Ishikawa (cell line): ENCODE data around the gene MYOZ1.

Experiments used
- CEBPB ChIP-seq: IDR thresholded peaks from 2 replicates; pipeline ENCODE4 v1.6.1; 2012
- CREB1 ChIP-seq: IDR thresholded peaks from 2 replicates; pipeline ENCODE4 v1.6.1; 2012; ENCODE audit warnings: low read depth
- EGR1 ChIP-seq: IDR thresholded peaks from 2 replicates; pipeline ENCODE4 v1.6.1; 2012
- EP300 ChIP-seq: IDR thresholded peaks from 2 replicates; pipeline ENCODE4 v1.6.1; 2012; ENCODE audit warnings: borderline replicate concordance
- FOXM1 ChIP-seq: IDR thresholded peaks from 2 replicates; pipeline ENCODE4 v1.6.1; 2012; ENCODE audit warnings: low read depth, borderline replicate concordance
- NFIC ChIP-seq: IDR thresholded peaks from 2 replicates; pipeline ENCODE4 v1.6.1; 2012
- RAD21 ChIP-seq: IDR thresholded peaks from 2 replicates; pipeline ENCODE4 v1.6.1; 2012; ENCODE audit warnings: low read depth
- REST ChIP-seq: IDR thresholded peaks from 2 replicates; pipeline ENCODE4 v1.6.1; 2012; ENCODE audit warnings: low read depth, mild to moderate bottlenecking
- TAF1 ChIP-seq: IDR thresholded peaks from 2 replicates; pipeline ENCODE4 v1.6.1; 2012; ENCODE audit warnings: low read depth, mild to moderate bottlenecking
- TCF12 ChIP-seq: IDR thresholded peaks from 2 replicates; pipeline ENCODE4 v1.6.1; 2012; ENCODE audit warnings: low read depth
- TEAD4 ChIP-seq: IDR thresholded peaks from 2 replicates; pipeline ENCODE4 v1.6.1; 2012
- YY1 ChIP-seq: IDR thresholded peaks from 2 replicates; pipeline ENCODE4 v1.6.1; 2012; ENCODE audit warnings: low read depth
- ZBTB7A ChIP-seq: IDR thresholded peaks from 2 replicates; pipeline ENCODE4 v1.6.1; 2012; ENCODE audit warnings: low read depth
- TF ChIP-seq, protein P1 (sequence below): IDR thresholded peaks from 2 replicates; pipeline ENCODE4 v1.6.1; 2012
- TF ChIP-seq, protein P2 (sequence below): IDR thresholded peaks from 2 replicates; pipeline ENCODE4 v1.6.1; 2012

The MYOZ1 gene

DNA sequence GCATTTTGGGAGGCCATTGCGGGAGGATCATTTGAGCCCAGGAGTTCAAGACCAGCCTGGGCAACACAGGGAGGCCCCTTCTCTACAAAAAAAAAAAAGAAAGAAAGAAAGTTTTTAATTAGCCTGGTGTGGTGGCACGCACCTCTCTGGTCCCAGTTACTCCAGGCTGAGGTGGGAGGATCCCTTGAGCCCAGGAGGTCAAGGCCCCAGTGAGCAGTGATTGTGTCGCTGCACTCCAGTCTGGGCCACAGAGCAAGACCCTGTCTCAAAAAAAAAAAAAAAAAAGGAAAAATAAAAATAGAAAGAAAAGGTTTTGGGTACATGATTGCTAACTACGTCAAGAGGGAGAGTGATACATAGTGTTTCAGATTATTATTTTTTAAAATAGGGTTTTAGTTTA lies 48.2 kb downstream of the MYOZ1 start:
- no peak for TF ChIP-seq EGR1

DNA sequence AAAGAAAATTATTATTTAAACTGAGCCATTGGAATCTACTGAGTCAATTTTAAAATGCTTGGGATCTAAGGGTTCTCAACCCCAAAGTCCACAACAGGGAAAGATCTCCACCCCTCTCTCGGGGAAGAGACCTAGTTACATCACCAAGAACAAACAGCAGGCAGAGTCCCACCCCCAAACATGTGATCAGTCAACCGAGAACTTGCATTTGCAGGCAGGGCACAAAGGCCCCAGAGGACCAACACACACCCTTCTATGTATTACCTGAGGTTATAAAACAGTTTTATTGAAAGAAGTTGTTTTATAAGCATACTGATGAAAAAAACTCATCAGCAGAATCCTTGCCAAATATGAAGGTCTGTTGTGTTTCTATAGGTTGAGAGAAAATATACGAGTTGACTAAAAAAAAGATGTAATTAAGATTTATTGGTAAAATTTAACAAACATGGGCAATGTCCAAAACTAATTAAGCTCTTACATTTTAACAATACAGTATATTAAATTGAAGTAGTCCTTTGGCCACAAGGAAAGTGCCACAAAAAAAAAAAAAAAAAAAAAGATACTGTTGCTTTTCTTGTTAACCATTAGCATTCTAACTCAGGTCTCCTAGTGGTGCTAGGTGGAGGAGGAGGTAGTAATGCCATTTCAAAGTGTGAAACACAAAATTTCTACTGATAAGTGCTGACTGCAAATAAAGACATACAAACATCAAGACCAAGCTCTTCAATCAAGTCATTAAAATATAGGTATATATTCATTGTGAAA lies 49.2 kb downstream of the MYOZ1 start:
- no peak for TF ChIP-seq TAF1
- TF ChIP-seq CEBPB, result peak; percentile 83
- no peak for TF ChIP-seq TEAD4
- 0 out of 2 replicates have a peak, but pooled peaks have one; percentile 50 for TF ChIP-seq ZBTB7A
- TF ChIP-seq CREB1, result no peak
- TF ChIP-seq, protein P1, sequence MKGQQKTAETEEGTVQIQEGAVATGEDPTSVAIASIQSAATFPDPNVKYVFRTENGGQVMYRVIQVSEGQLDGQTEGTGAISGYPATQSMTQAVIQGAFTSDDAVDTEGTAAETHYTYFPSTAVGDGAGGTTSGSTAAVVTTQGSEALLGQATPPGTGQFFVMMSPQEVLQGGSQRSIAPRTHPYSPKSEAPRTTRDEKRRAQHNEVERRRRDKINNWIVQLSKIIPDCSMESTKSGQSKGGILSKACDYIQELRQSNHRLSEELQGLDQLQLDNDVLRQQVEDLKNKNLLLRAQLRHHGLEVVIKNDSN, result peak; percentile 62
- no peak for TF ChIP-seq EGR1
- TF ChIP-seq TCF12, result 0 out of 2 replicates have a peak, but pooled peaks have one; percentile 69
- TF ChIP-seq, protein P2, sequence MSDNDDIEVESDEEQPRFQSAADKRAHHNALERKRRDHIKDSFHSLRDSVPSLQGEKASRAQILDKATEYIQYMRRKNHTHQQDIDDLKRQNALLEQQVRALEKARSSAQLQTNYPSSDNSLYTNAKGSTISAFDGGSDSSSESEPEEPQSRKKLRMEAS, result peak; percentile 72
- peak; percentile 18; the same call in 1 of the 2 replicates for TF ChIP-seq NFIC
- TF ChIP-seq EP300, result peak; percentile 54
- TF ChIP-seq FOXM1, result peak; percentile 47; the same call in 1 of the 2 replicates
- no peak for TF ChIP-seq REST
- 0 out of 2 replicates have a peak, but pooled peaks have one; percentile 20 for TF ChIP-seq YY1
- TF ChIP-seq RAD21, result peak; percentile 28; the same call in 1 of the 2 replicates

GRCh38 chr10:73590881-73591799 lies 50.1 kb downstream of the MYOZ1 start, which contains the start of gene USP54:
TSS of gene USP54 (minus strand) at chr10:73591342. CDS start at chr10:73575658, 15,684 bp downstream.
- no peak for TF ChIP-seq REST
- 0 out of 2 replicates have a peak, but pooled peaks have one; percentile 15 for TF ChIP-seq TCF12
- TF ChIP-seq YY1, result no peak
- TF ChIP-seq CEBPB, result no peak
- TF ChIP-seq NFIC, result no peak

- TF ChIP-seq, protein P1, result no peak
- no peak for TF ChIP-seq FOXM1
- no peak for TF ChIP-seq YY1
- TF ChIP-seq NFIC, result no peak
- TF ChIP-seq CREB1, result no peak
- no peak for TF ChIP-seq EP300
- no peak for TF ChIP-seq TEAD4
These were observed 51.6 kb downstream of the MYOZ1 start for GRCh38 chr10:73589563-73590126.

DNA sequence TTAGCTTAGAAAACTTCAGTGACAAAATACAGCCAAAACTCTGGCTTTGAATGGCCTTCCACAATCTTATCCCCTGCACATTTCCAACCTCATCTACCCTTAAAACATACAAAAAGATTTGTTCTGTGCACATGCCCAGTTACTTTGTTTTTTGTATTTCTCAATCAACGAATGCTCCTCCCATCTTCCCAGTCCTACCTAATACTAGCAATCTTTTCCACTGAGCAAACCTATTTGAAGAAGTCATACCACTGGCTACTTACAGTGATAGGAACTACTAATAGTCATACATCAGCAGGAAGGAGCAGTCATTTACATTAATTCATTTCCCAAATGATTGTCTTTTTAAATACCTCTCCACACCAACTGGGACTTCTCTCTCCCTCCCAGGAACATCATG lies 52.6 kb downstream of the MYOZ1 start:
- TF ChIP-seq EP300 (no peak), YY1 (no peak), FOXM1 (no peak), REST (no peak), EGR1 (no peak), ZBTB7A (no peak), NFIC (no peak), TCF12 (no peak), CREB1 (no peak), TEAD4 (no peak), RAD21 (no peak), CEBPB (no peak)
- TF ChIP-seq, protein P2, result no peak
- TF ChIP-seq, protein P1, result no peak
